ENCODE measurements around the gene ST6GALNAC6.

The ST6GALNAC6 gene

GRCh38 chr9:127915801-127916719 is 16.7 kb upstream of the ST6GALNAC6 start:
- no peak for DNase-seq

GRCh38 chr9:127915325-127915752 is 15.9 kb upstream of the ST6GALNAC6 start:
- no peak for DNase-seq

- no peak for DNase-seq
These were observed 14.3 kb upstream of the ST6GALNAC6 start for GRCh38 chr9:127913682-127914081.

GRCh38 chr9:127912882-127913281 is 13.5 kb upstream of the ST6GALNAC6 start:
- no peak for DNase-seq

- DNase-seq: no peak
These were observed 12.9 kb upstream of the ST6GALNAC6 start for GRCh38 chr9:127912296-127912695.

- no peak for DNase-seq
These were observed 11.3 kb upstream of the ST6GALNAC6 start for GRCh38 chr9:127910613-127911205.

GRCh38 chr9:127909839-127910273 is 10.5 kb upstream of the ST6GALNAC6 start:
- no peak for DNase-seq

GRCh38 chr9:127908660-127908926 is 9.2 kb upstream of the ST6GALNAC6 start:
- no peak for DNase-seq

GRCh38 chr9:127907867-127908659 is 8.7 kb upstream of the ST6GALNAC6 start:
- no peak for DNase-seq

GRCh38 chr9:127905788-127906191 is 6.4 kb upstream of the ST6GALNAC6 start:
- no peak for DNase-seq

- no peak for DNase-seq
These were observed 5.8 kb upstream of the ST6GALNAC6 start for GRCh38 chr9:127905004-127905728.

- no peak for DNase-seq
These were observed 5.2 kb upstream of the ST6GALNAC6 start for GRCh38 chr9:127904561-127905003.

GRCh38 chr9:127903557-127904475 is 4.4 kb upstream of the ST6GALNAC6 start:
- DNase-seq: no peak

GRCh38 chr9:127898433-127899127 is 823 bp downstream of the ST6GALNAC6 start:
- no peak for DNase-seq

GRCh38 chr9:127897193-127897692 is 2.2 kb downstream of the ST6GALNAC6 start:
- DNase-seq: no peak

- no peak for DNase-seq
These were observed 2.8 kb downstream of the ST6GALNAC6 start for GRCh38 chr9:127896395-127897192.

GRCh38 chr9:127895811-127896210 is 3.6 kb downstream of the ST6GALNAC6 start:
- no peak for DNase-seq

GRCh38 chr9:127893392-127893791 is 6.0 kb downstream of the ST6GALNAC6 start:
- DNase-seq: no peak

- no peak for DNase-seq
These were observed 6.6 kb downstream of the ST6GALNAC6 start for GRCh38 chr9:127892831-127893230.

- DNase-seq: no peak
These were observed 9.3 kb downstream of the ST6GALNAC6 start for GRCh38 chr9:127890053-127890452.

All from NCI-H2107 (cell line).